Measurements from ENCODE around the gene STT3B.
"Not testable (repeated sequence)": the region's sequence is repeated elsewhere in the genome, so short reads cannot be mapped to it uniquely, and the experiment has no call there.

Gene STT3B

GRCh38 chr3:31590650-31591049 lies 57.9 kb downstream of the STT3B start:
- DNase-seq (ENCODE audit: low read depth in 1 of 2, low spot score in 1 of 2) = no peak

- DNase-seq (ENCODE audit: low read depth in 1 of 2, low spot score in 1 of 2) = no peak
These were observed 60.0 kb downstream of the STT3B start for GRCh38 chr3:31592764-31593163.

DNA sequence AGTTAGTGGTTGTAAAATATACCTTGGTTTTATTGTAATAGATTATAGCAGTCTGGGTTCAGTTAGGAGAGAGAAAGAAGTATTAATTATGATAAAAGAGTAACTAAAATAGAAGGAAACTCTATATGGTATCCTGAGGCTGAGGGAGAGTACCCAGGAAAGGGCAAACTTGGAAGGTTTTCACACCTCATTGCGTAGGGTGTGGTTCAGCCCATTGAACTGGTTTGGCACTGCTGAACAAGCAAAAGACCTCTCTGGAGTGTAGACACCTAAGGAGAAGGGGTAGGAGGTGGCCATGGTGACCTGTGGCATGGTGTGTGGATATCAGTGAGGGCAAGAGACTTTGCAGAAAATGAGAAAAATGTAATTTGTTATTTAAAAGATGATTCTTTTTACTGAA lies 63.5 kb downstream of the STT3B start:
- DNase-seq (ENCODE audit: low read depth in 1 of 2, low spot score in 1 of 2) = no peak

GRCh38 chr3:31600431-31600830 lies 67.7 kb downstream of the STT3B start:
- no peak for DNase-seq (ENCODE audit: low read depth in 1 of 2, low spot score in 1 of 2)

DNA sequence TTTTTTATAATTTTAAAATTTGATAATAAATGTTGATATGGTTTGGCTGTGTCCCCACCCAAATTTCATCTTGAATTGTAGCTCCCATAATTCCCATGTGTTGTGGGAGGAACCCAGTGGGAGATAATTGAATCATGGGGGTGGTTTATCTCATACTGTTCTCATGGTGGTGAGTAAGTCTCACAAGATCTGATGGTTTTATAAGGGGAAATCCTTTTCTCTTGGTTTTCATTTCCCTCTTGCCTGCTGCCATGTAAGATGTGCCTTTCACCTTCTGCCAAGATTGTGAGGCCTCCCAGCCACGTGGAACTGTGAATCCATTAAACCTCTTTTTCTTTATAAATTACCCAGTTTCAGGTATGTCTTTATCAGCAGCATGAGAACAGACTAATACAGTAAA lies 72.6 kb downstream of the STT3B start:
- not testable (repeated sequence) for DNase-seq (ENCODE audit: low read depth in 1 of 2, low spot score in 1 of 2)

DNA sequence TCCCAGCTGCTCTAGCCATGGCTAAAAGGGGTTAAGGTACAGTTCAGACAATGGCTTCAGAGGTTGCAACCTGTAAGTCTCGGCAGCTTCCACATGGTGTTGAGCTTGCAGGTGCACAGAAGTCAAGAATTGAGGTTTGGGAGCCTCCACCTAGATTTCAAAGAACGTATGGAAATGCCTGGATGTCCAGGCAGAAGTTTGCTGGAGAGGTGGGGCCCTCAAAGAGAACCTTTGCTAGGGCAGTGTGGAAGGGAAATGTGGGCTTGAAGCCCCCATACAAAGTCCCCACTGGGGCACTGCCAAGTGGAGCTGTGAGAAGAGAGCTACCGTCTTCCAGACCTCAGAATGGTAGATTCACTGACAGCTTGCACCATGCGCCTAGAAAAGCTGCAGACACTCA lies 73.7 kb downstream of the STT3B start:
- DNase-seq (ENCODE audit: low read depth in 1 of 2, low spot score in 1 of 2) = no peak

GRCh38 chr3:31610700-31611275 lies 78.1 kb downstream of the STT3B start:
- DNase-seq (ENCODE audit: low read depth in 1 of 2, low spot score in 1 of 2) = no peak

DNA sequence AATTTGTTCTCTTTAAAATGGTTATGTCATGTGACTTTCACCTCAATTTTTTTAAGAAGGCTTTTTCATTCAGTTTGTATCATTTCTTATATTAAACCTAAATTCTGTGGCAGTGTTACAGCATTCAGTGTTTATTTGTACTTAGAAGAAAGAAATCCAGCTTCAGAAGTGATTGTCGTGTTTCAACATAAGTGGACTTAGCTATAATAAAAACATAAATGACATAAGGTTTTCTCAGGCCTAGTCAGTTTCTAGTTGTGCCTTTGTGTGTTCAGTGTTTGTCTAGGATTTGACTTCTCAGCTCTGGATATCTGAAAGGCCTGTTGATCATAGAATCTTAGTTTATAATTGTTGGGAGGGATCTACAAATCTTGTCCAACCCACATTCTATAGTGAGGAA lies 80.5 kb downstream of the STT3B start:
- DNase-seq (ENCODE audit: low read depth in 1 of 2, low spot score in 1 of 2) = no peak

DNA sequence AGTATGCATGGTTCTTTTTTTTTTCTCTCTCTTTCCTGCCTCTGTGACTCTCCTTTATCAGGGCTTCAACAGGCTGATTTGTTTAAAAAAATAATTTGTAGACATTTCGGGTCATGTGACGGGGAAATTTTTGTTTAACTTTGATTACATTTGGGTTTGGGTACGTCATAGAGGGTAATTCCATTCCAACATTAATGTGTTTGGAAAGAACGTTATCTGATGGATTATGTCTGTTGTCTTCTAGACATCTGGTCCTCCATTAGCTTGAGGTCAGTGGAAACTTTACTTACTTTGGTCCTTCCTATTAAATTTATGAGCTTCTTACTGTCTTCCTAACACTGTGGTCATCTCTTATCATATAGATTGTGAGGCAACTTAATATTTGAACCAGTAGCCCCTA lies 80.9 kb downstream of the STT3B start:
- no peak for DNase-seq (ENCODE audit: low read depth in 1 of 2, low spot score in 1 of 2)

GRCh38 chr3:31614162-31614921 lies 81.6 kb downstream of the STT3B start:
- no peak for DNase-seq (ENCODE audit: low read depth in 1 of 2, low spot score in 1 of 2)

DNA sequence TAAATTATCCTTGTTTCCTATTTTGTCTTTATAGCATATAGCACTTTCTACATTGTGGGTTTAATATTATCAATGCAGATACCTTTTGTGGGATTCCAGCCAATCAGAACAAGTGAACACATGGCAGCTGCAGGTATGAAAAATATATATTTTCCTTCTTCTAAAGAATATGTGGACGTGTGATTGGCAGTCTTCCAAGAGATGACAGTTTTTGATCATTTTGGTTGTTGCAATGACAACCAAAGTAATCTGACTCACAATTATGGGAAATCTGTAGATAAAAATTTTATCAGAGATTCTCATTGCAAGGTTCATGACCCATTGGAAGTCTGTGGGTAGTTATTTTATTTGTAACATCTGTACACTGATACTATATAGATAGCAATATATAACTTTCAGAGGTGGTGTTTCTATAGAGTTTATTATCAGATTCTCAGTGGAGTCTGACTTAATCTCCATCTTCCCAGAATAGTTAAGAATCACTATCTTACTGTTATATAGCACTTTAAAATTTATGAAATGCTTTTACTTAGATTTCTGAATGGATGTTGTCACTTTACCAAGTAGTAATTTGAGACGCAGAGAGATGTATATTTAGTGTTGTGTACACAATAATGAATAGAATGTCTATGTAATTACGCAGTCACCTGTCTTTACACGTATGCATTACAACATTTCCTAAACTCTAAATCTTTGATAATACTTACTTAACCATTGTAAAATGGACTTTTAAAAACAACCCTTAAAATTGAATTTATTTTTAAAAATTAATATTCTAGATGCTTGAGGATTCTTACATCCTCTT lies 82.5 kb downstream of the STT3B start:
- no peak for DNase-seq (ENCODE audit: low read depth in 1 of 2, low spot score in 1 of 2)

DNA sequence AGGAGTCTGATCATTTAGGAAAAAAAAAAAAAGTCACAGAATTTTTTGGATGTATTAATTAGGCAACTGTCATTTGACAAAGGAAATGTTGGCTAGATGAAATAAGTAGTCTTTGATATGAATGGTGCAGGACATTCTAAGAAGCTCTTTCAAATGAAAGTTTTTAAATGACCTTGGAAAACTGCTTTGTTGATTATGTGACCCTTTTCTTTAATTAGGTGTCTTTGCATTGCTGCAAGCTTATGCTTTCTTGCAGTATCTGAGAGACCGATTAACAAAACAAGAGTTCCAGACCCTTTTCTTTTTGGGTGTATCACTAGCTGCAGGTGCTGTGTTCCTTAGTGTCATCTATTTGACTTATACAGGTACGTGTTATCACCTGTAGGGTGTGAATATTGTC lies 84.0 kb downstream of the STT3B start:
- no peak for DNase-seq (ENCODE audit: low read depth in 1 of 2, low spot score in 1 of 2)

GRCh38 chr3:31620656-31621055 lies 87.9 kb downstream of the STT3B start:
- no peak for DNase-seq (ENCODE audit: low read depth in 1 of 2, low spot score in 1 of 2)

DNA sequence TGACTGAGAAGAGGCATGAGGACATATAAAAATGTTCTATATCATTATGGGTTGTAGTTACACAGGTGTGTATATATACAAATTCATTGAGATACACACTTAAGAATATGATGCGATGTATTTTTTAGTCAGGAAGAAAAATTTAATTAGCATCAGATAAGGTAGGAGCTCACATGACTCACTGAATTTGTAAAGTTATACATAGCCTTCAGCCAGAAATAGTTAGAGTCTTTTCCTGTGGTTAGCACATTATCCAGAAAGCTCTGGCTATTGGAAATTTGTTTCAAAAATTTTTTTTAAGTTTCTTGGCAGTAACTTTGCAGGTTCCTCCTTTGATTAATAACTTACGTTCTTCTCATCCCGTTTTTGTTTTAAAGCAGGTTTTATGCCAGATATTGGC lies 88.6 kb downstream of the STT3B start:
- DNase-seq (ENCODE audit: low read depth in 1 of 2, low spot score in 1 of 2) = no peak

- DNase-seq (ENCODE audit: low read depth in 1 of 2, low spot score in 1 of 2) = no peak
These were observed 90.0 kb downstream of the STT3B start for GRCh38 chr3:31622636-31623288.

DNA sequence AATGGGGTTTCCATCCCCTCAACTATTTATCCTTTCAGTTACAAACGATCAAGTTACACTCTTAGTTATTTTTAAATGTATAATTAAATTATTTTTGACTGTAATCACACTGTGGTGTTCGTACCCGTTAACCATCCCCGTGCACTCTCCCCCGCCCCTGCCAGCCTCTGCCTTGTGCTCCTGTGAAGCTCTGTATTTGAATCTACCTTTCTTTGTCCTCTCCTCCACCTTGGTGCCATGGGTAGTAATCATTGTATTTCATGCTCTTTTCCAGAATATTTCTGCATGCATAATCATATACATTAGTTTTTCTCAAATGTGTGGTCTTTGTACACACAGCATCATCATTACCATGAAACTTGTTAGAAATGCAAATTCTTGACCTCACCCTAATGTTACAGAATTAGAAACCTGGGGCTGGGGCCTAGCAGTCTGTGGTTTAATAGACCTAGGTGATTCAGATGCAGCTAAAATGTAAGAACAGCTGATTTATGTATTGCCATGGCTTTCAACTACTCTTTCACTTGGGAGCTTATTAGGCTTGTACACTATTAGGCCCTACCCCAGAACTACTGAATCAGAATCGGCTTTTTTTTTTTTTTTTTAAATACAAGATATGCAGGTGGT lies 91.5 kb downstream of the STT3B start:
- DNase-seq (ENCODE audit: low read depth in 1 of 2, low spot score in 1 of 2) = no peak

DNA sequence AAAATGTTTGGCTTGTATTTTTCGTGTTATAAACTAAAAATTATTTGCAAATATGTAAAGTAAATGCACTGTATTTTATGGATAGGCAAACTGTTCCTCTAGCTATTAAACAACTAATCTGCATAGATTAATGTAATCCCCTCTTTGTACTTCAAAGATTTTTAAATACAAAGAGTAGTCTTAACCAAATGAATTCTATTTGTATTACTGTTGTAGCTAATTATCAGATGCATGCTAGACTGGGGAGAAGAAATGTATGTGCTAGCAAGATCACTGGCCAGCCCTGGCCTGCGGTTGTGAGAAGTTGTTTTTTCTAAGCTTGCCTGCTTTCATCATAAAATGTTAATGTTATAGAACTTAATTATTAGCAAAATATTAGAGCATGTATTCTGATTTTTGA lies 92.6 kb downstream of the STT3B start:
- no peak for DNase-seq (ENCODE audit: low read depth in 1 of 2, low spot score in 1 of 2)

DNA sequence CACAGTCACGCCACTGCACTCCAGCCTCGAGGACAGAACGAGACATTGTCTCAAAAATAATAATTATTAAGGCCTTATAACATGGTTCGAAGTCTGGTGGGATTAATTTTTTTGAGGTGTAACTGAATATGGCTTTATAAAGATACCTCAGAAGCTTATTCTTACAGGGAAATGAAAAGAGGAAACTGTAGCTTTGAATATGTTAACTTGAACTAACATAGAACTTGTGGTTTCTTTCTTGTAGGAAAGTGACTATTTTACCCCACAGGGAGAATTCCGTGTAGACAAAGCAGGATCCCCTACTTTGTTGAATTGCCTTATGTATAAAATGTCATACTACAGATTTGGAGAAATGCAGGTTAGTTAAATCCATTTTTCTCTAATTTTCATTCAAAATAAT lies 96.3 kb downstream of the STT3B start:
- DNase-seq (ENCODE audit: low read depth in 1 of 2, low spot score in 1 of 2) = no peak

GRCh38 chr3:31634476-31634875 lies 101.8 kb downstream of the STT3B start:
- no peak for DNase-seq (ENCODE audit: low read depth in 1 of 2, low spot score in 1 of 2)

DNA sequence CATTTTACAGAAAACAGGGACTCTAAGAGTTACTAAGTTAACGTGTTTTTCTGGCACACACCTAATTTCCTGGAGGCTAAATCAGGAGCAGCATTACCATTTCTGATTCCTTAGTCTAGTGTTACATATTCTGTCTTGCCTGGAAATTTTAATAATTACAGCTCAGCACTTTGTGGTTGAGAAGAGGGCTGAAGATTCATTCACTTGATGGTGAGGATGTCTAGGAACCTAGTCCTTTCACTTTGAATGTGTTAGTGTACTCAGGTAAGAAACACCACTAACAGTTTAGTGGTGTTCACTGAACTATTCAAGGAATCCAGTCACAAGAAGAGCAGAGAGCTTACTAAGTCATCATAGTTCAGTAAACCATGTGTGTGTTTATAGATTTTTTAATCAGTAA lies 102.8 kb downstream of the STT3B start:
- DNase-seq (ENCODE audit: low read depth in 1 of 2, low spot score in 1 of 2) = no peak

DNA sequence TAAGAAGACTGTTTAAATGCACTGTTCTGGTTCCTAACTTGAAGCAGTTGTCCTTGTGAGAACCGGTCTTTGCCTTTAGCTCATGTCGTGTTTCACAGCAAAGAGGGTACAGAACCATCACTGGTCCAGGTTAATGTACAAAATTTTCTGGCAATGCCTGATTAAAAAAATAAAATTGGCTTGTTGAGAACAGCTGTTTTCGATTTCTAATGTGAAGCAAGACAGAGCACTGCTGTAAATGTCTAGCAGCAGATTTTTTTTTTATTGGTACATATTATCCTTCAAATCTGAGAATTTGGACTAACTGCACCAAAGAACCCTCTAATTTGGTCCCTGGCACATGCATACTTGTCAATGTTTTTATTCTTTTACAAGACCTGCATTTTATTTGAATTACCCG lies 103.3 kb downstream of the STT3B start:
- no peak for DNase-seq (ENCODE audit: low read depth in 1 of 2, low spot score in 1 of 2)

Measured in activated T-helper 1 cell treated with anti-CD3 and anti-CD28 coated beads, Interleukin-2, amount 50 U/mL, for 16 hours (primary cell).